ENCODE measurements around the gene USP40.

- TF ChIP-seq, protein P1, sequence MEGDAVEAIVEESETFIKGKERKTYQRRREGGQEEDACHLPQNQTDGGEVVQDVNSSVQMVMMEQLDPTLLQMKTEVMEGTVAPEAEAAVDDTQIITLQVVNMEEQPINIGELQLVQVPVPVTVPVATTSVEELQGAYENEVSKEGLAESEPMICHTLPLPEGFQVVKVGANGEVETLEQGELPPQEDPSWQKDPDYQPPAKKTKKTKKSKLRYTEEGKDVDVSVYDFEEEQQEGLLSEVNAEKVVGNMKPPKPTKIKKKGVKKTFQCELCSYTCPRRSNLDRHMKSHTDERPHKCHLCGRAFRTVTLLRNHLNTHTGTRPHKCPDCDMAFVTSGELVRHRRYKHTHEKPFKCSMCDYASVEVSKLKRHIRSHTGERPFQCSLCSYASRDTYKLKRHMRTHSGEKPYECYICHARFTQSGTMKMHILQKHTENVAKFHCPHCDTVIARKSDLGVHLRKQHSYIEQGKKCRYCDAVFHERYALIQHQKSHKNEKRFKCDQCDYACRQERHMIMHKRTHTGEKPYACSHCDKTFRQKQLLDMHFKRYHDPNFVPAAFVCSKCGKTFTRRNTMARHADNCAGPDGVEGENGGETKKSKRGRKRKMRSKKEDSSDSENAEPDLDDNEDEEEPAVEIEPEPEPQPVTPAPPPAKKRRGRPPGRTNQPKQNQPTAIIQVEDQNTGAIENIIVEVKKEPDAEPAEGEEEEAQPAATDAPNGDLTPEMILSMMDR (conservative IDR thresholded peaks at IDR 0.05; ENCODE audit: low read length), result no peak
- TF ChIP-seq EZH2phosphoT487 (IDR thresholded peaks at IDR 0.05; ENCODE audit: borderline replicate concordance), result no peak
Measured at GRCh38 chr2:233503481-233503880, 63.1 kb downstream of the USP40 start.

Measured in Loucy (cell line).